ENCODE measurements around the gene KLHL22. TPM values are rescaled to one million over a fixed set of nuclear protein-coding genes. Genes with fewer than 3 reads are reported as not detected.

The KLHL22 gene
- total and polyA plus RNA-seq, 2 experiments from 2014 or later, result 33.8 to 55.0 TPM

- no peak overlapping the region for H3K4me3 ChIP-seq
- no peak for TF ChIP-seq CTCF (IDR thresholded peaks at IDR 0.05; ENCODE audit: low read depth, low read length)
- no peaks in the 10 kb centered on the region for H3K9me3 ChIP-seq (ENCODE audit: low read depth)
- H3K36me3 ChIP-seq, result peaks cover 4% of the 10 kb centered on the region
- peak overlapping the region; percentile 60 for H3K27ac ChIP-seq
- peaks cover 41% of the 10 kb centered on the region for H3K4me1 ChIP-seq (ENCODE audit: low read depth)
- no peak for DNase-seq (ENCODE audit: low read depth in 1 of 2, low spot score in 1 of 2)
- H3K27me3 ChIP-seq, result no peaks in the 10 kb centered on the region
Observed at GRCh38 chr22:20526305-20526627, 30.7 kb upstream of the KLHL22 start.

- no peak overlapping the region for H3K4me3 ChIP-seq
- TF ChIP-seq CTCF (IDR thresholded peaks at IDR 0.05; ENCODE audit: low read depth, low read length), result no peak
- peaks cover 4% of the 10 kb centered on the region for H3K36me3 ChIP-seq
- no peaks in the 10 kb centered on the region for H3K27me3 ChIP-seq
- peaks cover 28% of the 10 kb centered on the region for H3K4me1 ChIP-seq (ENCODE audit: low read depth)
- no peak overlapping the region for H3K27ac ChIP-seq
- DNase-seq (ENCODE audit: low read depth in 1 of 2, low spot score in 1 of 2), result no peak
- no peaks in the 10 kb centered on the region for H3K9me3 ChIP-seq (ENCODE audit: low read depth)
Observed at GRCh38 chr22:20525048-20525447, 29.5 kb upstream of the KLHL22 start.

- no peaks in the 10 kb centered on the region for H3K27me3 ChIP-seq
- H3K27ac ChIP-seq, result peak overlapping the region; percentile 58
- H3K36me3 ChIP-seq, result peaks cover 4% of the 10 kb centered on the region
- H3K4me3 ChIP-seq, result no peak overlapping the region
- H3K4me1 ChIP-seq (ENCODE audit: low read depth), result peaks cover 24% of the 10 kb centered on the region
- TF ChIP-seq CTCF (IDR thresholded peaks at IDR 0.05; ENCODE audit: low read depth, low read length), result no peak
- DNase-seq (ENCODE audit: low read depth in 1 of 2, low spot score in 1 of 2), result no peak
- no peaks in the 10 kb centered on the region for H3K9me3 ChIP-seq (ENCODE audit: low read depth)
Observed at GRCh38 chr22:20524004-20524481, 28.4 kb upstream of the KLHL22 start.

- Histone ChIP-seq H3K4me1 (ENCODE audit: low read depth) (peaks cover 26% of the 10 kb centered on the region), H3K36me3 (peaks cover 2% of the 10 kb centered on the region), H3K4me3 (no peak overlapping the region), H3K27ac (peak overlapping the region; percentile 58), H3K27me3 (no peaks in the 10 kb centered on the region), H3K9me3 (ENCODE audit: low read depth) (no peaks in the 10 kb centered on the region)
- DNase-seq (ENCODE audit: low read depth in 1 of 2, low spot score in 1 of 2), result peak in 1 of 2 donors; percentile 62
- no peak for TF ChIP-seq CTCF (IDR thresholded peaks at IDR 0.05; ENCODE audit: low read depth, low read length)
Observed at GRCh38 chr22:20523086-20523983, 27.7 kb upstream of the KLHL22 start.

GRCh38 chr22:20522134-20523004 lies 26.8 kb upstream of the KLHL22 start:
- no peaks in the 10 kb centered on the region for H3K9me3 ChIP-seq (ENCODE audit: low read depth)
- H3K27me3 ChIP-seq, result no peaks in the 10 kb centered on the region
- H3K4me3 ChIP-seq, result no peak overlapping the region
- no peak for TF ChIP-seq CTCF (IDR thresholded peaks at IDR 0.05; ENCODE audit: low read depth, low read length)
- peak overlapping the region; percentile 58 for H3K27ac ChIP-seq
- H3K36me3 ChIP-seq, result no peaks in the 10 kb centered on the region
- no peak for DNase-seq (ENCODE audit: low read depth in 1 of 2, low spot score in 1 of 2)
- peaks cover 36% of the 10 kb centered on the region for H3K4me1 ChIP-seq (ENCODE audit: low read depth)
